ENCODE data around the gene KRTAP10-11. TPM values are rescaled to one million over a fixed set of nuclear protein-coding genes. Genes with fewer than 3 reads are reported as not detected.

Gene KRTAP10-11
- total and polyA plus RNA-seq, 2 donors from 2014 or later = not detected

DNA sequence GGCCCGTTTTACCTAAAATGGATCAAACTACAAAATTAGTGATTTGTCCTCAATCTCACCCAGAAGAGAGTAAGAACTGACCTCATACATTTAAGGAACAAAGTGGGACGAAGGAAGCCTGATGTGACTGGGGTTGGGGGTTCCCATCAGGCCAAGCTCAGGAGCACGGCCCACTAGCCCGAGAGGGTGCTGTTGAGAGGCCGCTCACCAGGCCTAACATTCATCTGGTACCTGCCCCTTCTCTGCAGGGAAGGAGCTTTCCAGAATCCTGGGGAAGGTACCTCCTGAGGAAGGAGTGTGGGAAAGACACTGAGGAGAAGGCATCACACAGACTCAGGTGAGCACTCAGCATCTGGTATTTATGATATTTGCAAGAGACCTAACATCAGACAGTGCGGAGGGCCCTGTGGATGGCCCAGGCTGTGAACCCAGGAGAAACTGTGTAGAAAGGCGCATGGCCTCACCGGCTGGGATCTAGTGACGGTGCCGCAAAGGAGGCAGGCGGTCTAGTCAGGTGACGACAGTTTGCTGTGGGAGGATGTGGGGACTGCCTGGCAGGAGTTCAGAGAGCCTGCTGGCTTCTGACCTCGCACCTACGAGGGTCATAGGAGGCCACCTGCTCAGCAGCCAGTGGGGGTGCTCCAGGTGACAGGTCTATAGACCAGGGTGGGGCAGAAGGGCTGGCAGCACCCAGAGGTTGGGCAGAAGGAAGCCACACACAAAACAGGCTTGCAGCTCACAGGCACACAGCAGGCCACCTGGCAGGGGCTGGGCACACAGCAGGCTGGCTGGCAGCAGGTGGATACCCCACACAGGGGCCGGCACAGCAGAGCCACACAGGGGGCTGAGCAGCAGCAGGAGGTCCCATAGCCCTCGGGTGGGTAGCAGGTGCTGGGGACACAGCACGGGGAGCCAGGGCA is 7.7 kb downstream of the KRTAP10-11 start:
- intact Hi-C loops (cut with DNase I) = no loop called here
- no peak overlapping the region for H3K4me3 ChIP-seq (ENCODE audit: low read length in 3 of 3)
- H3K27me3 ChIP-seq (ENCODE audit: control insufficient read depth, insufficient read depth, low read length) = no peaks in the 10 kb centered on the region
- TF ChIP-seq, protein P1, sequence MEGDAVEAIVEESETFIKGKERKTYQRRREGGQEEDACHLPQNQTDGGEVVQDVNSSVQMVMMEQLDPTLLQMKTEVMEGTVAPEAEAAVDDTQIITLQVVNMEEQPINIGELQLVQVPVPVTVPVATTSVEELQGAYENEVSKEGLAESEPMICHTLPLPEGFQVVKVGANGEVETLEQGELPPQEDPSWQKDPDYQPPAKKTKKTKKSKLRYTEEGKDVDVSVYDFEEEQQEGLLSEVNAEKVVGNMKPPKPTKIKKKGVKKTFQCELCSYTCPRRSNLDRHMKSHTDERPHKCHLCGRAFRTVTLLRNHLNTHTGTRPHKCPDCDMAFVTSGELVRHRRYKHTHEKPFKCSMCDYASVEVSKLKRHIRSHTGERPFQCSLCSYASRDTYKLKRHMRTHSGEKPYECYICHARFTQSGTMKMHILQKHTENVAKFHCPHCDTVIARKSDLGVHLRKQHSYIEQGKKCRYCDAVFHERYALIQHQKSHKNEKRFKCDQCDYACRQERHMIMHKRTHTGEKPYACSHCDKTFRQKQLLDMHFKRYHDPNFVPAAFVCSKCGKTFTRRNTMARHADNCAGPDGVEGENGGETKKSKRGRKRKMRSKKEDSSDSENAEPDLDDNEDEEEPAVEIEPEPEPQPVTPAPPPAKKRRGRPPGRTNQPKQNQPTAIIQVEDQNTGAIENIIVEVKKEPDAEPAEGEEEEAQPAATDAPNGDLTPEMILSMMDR (IDR thresholded peaks at IDR 0.05; ENCODE audit: borderline replicate concordance, extremely low read depth, insufficient read depth) = no peak
- peaks cover 0 to 11% (median 4%) of the 10 kb centered on the region in 3 donors for H3K9me3 ChIP-seq (ENCODE audit: control insufficient read depth in 2 of 3, insufficient read depth in 1 of 3, low read length in 3 of 3)
- FAIRE-seq (no peak), DNase-seq (peak in 1 of 5 donors; percentile 76)
- H3K27ac ChIP-seq (ENCODE audit: low read depth in 2 of 2, low read length in 2 of 2) = no peak overlapping the region
- H3K4me1 ChIP-seq (ENCODE audit: control insufficient read depth in 2 of 3, insufficient read depth in 2 of 3, low read depth in 1 of 3, low read length in 3 of 3) = no peaks in the 10 kb centered on the region
- no peaks in the 10 kb centered on the region for H3K36me3 ChIP-seq (ENCODE audit: control insufficient read depth in 2 of 3, insufficient read depth in 3 of 3, low read length in 3 of 3)
- H3K9ac ChIP-seq (ENCODE audit: low read length in 3 of 3) = no peak overlapping the region

DNA sequence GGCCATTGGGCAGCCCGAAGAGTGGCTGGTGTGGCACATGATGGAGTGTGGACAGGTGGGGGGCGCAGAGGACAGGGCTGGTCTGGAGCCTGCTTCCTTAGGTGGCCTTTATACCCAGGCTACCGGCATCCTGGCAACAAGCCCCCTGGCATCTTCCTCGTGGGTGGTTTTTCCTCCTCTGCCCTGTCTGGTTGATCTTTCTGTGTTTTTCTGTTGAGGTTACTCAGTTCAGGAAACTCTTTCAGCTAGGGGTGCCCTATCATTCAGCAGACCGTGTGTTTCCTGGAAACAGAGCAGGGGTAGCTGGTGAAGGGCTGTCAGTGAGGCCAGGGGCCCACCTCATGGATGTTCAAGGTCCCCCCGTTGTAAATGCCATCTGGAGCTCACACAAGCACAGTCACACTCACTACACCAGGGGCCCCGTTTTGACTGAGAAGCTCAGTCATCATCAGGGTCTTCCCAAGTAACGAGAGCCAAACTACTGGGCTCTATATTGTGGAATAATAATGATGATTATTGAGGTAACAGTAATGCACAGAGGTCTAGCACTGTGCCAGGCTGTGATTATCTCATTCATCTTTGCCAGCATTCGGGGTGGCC is 8.5 kb downstream of the KRTAP10-11 start, which contains the start of gene KRTAP12-4:
Gene KRTAP12-4 (minus strand): TSS at position 84 of the 600 bp plus-strand sequence. CDS start 45 bp downstream, at position 39.
- Histone ChIP-seq H3K36me3 (ENCODE audit: control insufficient read depth in 2 of 3, insufficient read depth in 3 of 3, low read length in 3 of 3) (no peaks in the 10 kb centered on the region), H3K4me3 (ENCODE audit: low read length in 3 of 3) (no peak within 1 kb of the TSS), H3K27ac (ENCODE audit: low read depth in 2 of 2, low read length in 2 of 2) (no peak within 1 kb of the TSS), H3K9ac (ENCODE audit: low read length in 3 of 3) (no peak within 1 kb of the TSS), H3K4me1 (ENCODE audit: control insufficient read depth in 2 of 3, insufficient read depth in 2 of 3, low read depth in 1 of 3, low read length in 3 of 3) (no peaks in the 10 kb centered on the region), H3K9me3 (ENCODE audit: control insufficient read depth in 2 of 3, insufficient read depth in 1 of 3, low read length in 3 of 3) (peaks cover 0 to 11% (median 4%) of the 10 kb centered on the region in 3 donors), H3K27me3 (ENCODE audit: control insufficient read depth, insufficient read depth, low read length) (no peaks in the 10 kb centered on the region)
- intact Hi-C loops (cut with DNase I) = no loop called here
- DNase-seq (no peak), FAIRE-seq (no peak)
- TF ChIP-seq, protein P1 (IDR thresholded peaks at IDR 0.05; ENCODE audit: borderline replicate concordance, extremely low read depth, insufficient read depth) = no peak

DNA sequence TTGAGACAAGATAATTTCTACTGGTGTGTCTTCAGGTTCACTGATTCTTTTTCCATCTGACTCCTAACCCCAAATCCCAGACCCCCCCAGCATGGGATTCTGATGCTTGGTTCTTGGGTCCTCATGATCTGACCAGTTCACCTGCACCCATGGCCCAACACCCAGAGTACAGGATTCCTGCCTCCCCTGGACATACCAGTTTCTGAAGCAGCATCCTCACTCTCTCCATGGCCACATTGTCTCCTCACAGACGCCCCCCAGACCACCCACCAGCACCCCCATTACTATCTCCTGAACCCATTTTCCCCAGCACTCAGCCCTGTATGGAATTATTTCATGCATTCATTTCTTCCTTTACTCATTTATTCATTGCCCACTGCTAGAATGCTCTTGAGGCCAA is 10.7 kb downstream of the KRTAP10-11 start:
- H3K9me3 ChIP-seq (ENCODE audit: control insufficient read depth in 2 of 3, insufficient read depth in 1 of 3, low read length in 3 of 3) = peaks cover 0 to 11% (median 4%) of the 10 kb centered on the region in 3 donors
- intact Hi-C loops (cut with DNase I) = no loop called here
- no peak for DNase-seq
- no peaks in the 10 kb centered on the region for H3K27me3 ChIP-seq (ENCODE audit: control insufficient read depth, insufficient read depth, low read length)
- H3K36me3 ChIP-seq (ENCODE audit: control insufficient read depth in 2 of 3, insufficient read depth in 3 of 3, low read length in 3 of 3) = no peaks in the 10 kb centered on the region
- no peak overlapping the region for H3K27ac ChIP-seq (ENCODE audit: low read depth in 2 of 2, low read length in 2 of 2)
- no peaks in the 10 kb centered on the region for H3K4me1 ChIP-seq (ENCODE audit: control insufficient read depth in 2 of 3, insufficient read depth in 2 of 3, low read depth in 1 of 3, low read length in 3 of 3)
- TF ChIP-seq, protein P1 (IDR thresholded peaks at IDR 0.05; ENCODE audit: borderline replicate concordance, extremely low read depth, insufficient read depth) = no peak
- no peak for FAIRE-seq
- no peak overlapping the region for H3K9ac ChIP-seq (ENCODE audit: low read length in 3 of 3)
- no peak overlapping the region for H3K4me3 ChIP-seq (ENCODE audit: low read length in 3 of 3)
